ENCODE data around the gene ZNF546. TPM values are rescaled to one million over a fixed set of nuclear protein-coding genes. Genes with fewer than 3 reads are reported as not detected.

Gene ZNF546
- total RNA-seq, 2 experiments from 2014 or later: 2.3 to 9.3 TPM

GRCh38 chr19:39986643-39987042 is 10.2 kb upstream of the ZNF546 start:
- H3K4me2 ChIP-seq (ENCODE audit: low read length): no peak overlapping the region
- H3K9me2 ChIP-seq (ENCODE audit: insufficient read depth, low read length): no peaks in the 10 kb centered on the region
- intact Hi-C loops (cut with micrococcal nuclease; ENCODE audit: unreplicated experiment): no loop called here
- no TSS peak for BruUV-seq (replicated peaks)
- H2AFZ ChIP-seq (ENCODE audit: low read length): no peak overlapping the region
- no peaks in the 10 kb centered on the region for H4K20me1 ChIP-seq (ENCODE audit: insufficient read depth, low read length)
- peaks cover 33% of the 10 kb centered on the region for H3K36me3 ChIP-seq (ENCODE audit: insufficient read depth, low read length)
- no peaks in the 10 kb centered on the region for H3K4me1 ChIP-seq (ENCODE audit: insufficient read depth, low read length, poor library complexity, severe bottlenecking)
- H3K27ac ChIP-seq (ENCODE audit: low read depth, low read length, poor library complexity, severe bottlenecking): no peak overlapping the region
- DNase-seq (ENCODE audit: low spot score): no peak
- no peak overlapping the region for H3K4me3 ChIP-seq (ENCODE audit: low read depth, low read length, poor library complexity, severe bottlenecking)
- CTCF ChIA-PET (ENCODE audit: unreplicated experiment): no interaction called here
- H3K79me2 ChIP-seq (ENCODE audit: insufficient read depth, low read depth, low read length): peaks cover 11% of the 10 kb centered on the region; the same call in 1 of the 2 replicates
- TF ChIP-seq CTCF (conservative IDR thresholded peaks at IDR 0.05; ENCODE audit: low read length): no peak
- no peak for TF ChIP-seq EZH2phosphoT487 (IDR thresholded peaks at IDR 0.05; ENCODE audit: borderline replicate concordance, low read depth, low read length)
- peaks cover 54% of the 10 kb centered on the region for H3K9me3 ChIP-seq (ENCODE audit: low read length)
- POLR2A ChIA-PET: no interaction called here

- POLR2A ChIA-PET: no interaction called here
- no peak overlapping the region for H3K27ac ChIP-seq (ENCODE audit: low read depth, low read length, poor library complexity, severe bottlenecking)
- H3K36me3 ChIP-seq (ENCODE audit: insufficient read depth, low read length): peaks cover 27% of the 10 kb centered on the region
- no peak overlapping the region for H2AFZ ChIP-seq (ENCODE audit: low read length)
- no peak for DNase-seq (ENCODE audit: low spot score)
- H4K20me1 ChIP-seq (ENCODE audit: insufficient read depth, low read length): no peaks in the 10 kb centered on the region
- no TSS peak for BruUV-seq (replicated peaks)
- TF ChIP-seq EZH2phosphoT487 (IDR thresholded peaks at IDR 0.05; ENCODE audit: borderline replicate concordance, low read depth, low read length) (no peak), CTCF (conservative IDR thresholded peaks at IDR 0.05; ENCODE audit: low read length) (no peak)
- peaks cover 53% of the 10 kb centered on the region for H3K9me3 ChIP-seq (ENCODE audit: low read length)
- peaks cover 11% of the 10 kb centered on the region; the same call in 1 of the 2 replicates for H3K79me2 ChIP-seq (ENCODE audit: insufficient read depth, low read depth, low read length)
- no peak overlapping the region for H3K4me2 ChIP-seq (ENCODE audit: low read length)
- CTCF ChIA-PET (ENCODE audit: unreplicated experiment): no interaction called here
- no peak overlapping the region for H3K4me3 ChIP-seq (ENCODE audit: low read depth, low read length, poor library complexity, severe bottlenecking)
- intact Hi-C loops (cut with micrococcal nuclease; ENCODE audit: unreplicated experiment): no loop called here
- H3K9me2 ChIP-seq (ENCODE audit: insufficient read depth, low read length): no peaks in the 10 kb centered on the region
- H3K4me1 ChIP-seq (ENCODE audit: insufficient read depth, low read length, poor library complexity, severe bottlenecking): no peaks in the 10 kb centered on the region
Observed at GRCh38 chr19:39987167-39987566, 9.7 kb upstream of the ZNF546 start.

GRCh38 chr19:39987596-39987995 is 9.3 kb upstream of the ZNF546 start:
- no peak overlapping the region for H3K4me3 ChIP-seq (ENCODE audit: low read depth, low read length, poor library complexity, severe bottlenecking)
- H4K20me1 ChIP-seq (ENCODE audit: insufficient read depth, low read length): no peaks in the 10 kb centered on the region
- no peak overlapping the region for H3K4me2 ChIP-seq (ENCODE audit: low read length)
- no peaks in the 10 kb centered on the region for H3K4me1 ChIP-seq (ENCODE audit: insufficient read depth, low read length, poor library complexity, severe bottlenecking)
- BruUV-seq (replicated peaks): no TSS peak
- ChIA-PET POLR2A (no interaction called here), CTCF (ENCODE audit: unreplicated experiment) (no interaction called here)
- H3K27ac ChIP-seq (ENCODE audit: low read depth, low read length, poor library complexity, severe bottlenecking): no peak overlapping the region
- intact Hi-C loops (cut with micrococcal nuclease; ENCODE audit: unreplicated experiment): no loop called here
- peaks cover 23% of the 10 kb centered on the region for H3K36me3 ChIP-seq (ENCODE audit: insufficient read depth, low read length)
- H3K9me2 ChIP-seq (ENCODE audit: insufficient read depth, low read length): no peaks in the 10 kb centered on the region
- DNase-seq (ENCODE audit: low spot score): no peak
- no peak overlapping the region for H2AFZ ChIP-seq (ENCODE audit: low read length)
- peaks cover 11% of the 10 kb centered on the region; the same call in 1 of the 2 replicates for H3K79me2 ChIP-seq (ENCODE audit: insufficient read depth, low read depth, low read length)
- peaks cover 50% of the 10 kb centered on the region for H3K9me3 ChIP-seq (ENCODE audit: low read length)
- TF ChIP-seq EZH2phosphoT487 (IDR thresholded peaks at IDR 0.05; ENCODE audit: borderline replicate concordance, low read depth, low read length): no peak
- TF ChIP-seq CTCF (conservative IDR thresholded peaks at IDR 0.05; ENCODE audit: low read length): no peak
